Astrocyte of the spinal cord (primary cell): Measurements from ENCODE around the gene TBC1D32.
A peak's percentile ranks its signal among the peaks of the same experiment; 100 is the strongest.
"Not testable (repeated sequence)": the region's sequence is repeated elsewhere in the genome, so short reads cannot be mapped to it uniquely, and the experiment has no call there.

Experiments used
- DNase-seq: peaks from one replicate; pipeline ENCODE4 v3.0.0; 2011; ENCODE audit warnings: low read depth, low spot score
- H3K4me3 ChIP-seq: 2 replicates; pipeline ENCODE4 v1.5.1; 2011; ENCODE audit warnings: low read depth, mild to moderate bottlenecking, low read length, moderate library complexity
- CTCF ChIP-seq: IDR thresholded peaks from 2 replicates; pipeline ENCODE4 v1.5.1; 2012; ENCODE audit warnings: low read depth, mild to moderate bottlenecking, low read length, inconsistent platforms
- in situ Hi-C: cut with HindIII; loops from 2 replicates; pipeline ENCODE4 v1.10.0; 2017; ENCODE audit warnings: low sequenced_read_pairs

The TBC1D32 gene

DNA sequence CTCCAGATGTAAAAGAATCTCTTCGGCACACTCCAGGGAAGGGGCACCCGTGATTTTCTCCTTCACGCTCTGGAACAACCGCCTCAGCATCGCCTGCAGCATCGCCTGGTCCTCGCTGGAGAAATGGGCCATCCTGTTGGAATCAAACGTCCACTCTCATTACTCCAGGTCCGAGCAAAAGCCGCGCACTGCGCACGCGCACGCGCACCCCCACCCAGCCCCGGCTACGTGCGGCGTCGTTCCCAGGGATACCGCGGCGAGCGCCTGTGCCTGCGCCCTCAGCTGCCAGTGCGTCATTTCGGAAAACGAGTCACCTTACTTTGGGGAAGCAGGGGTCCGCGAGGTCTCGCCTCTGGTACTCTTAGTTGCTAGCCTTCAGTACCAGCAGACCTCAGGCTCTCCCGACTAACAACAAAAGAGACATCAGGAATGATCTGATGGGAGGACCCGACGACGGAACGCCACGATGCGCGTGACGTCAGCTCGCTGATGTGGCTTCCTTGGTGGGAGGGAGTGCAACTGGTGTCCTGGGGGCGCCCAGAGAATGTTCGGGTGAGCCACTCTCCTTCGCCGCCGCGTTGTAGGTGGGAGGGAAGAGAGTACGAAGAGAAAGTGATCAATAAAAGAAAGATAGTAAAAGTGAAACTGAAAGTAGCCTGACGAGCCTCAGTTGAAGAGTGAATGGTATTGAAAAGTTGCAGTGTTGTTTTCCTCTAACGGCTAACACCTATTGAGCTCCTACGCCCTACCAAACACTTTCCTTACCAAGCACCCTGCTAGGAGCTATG, at the start of gene TBC1D32:
Gene TBC1D32 (minus strand): TSS at position 182 of the 788 bp plus-strand sequence. CDS start 50 bp downstream, at position 132.
- DNase-seq, result peak; percentile 93
- H3K4me3 ChIP-seq, result peak within 1 kb of the TSS; percentile 81
- no peak for TF ChIP-seq CTCF
- in situ Hi-C loops, result no loop called here

DNA sequence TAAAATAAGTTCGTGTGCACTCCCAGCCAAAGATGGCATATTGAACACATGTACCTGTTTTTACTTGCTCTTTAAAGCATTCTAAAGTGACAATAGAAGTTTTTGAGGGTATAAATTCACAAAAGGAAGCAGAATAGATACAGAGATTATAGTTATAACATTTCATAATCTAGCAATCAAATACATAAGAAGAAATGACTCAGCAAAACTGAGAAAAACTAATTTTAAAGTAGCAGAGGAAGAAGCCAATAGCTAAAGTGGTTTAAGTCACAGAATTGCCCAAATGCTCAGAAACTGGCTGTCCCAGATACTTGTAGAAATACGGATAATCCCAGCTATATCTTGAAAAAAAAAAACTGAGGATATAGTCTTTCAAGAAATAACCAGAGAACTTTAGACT, 49.2 kb upstream of the TBC1D32 start:
- TF ChIP-seq CTCF, result no peak
- in situ Hi-C loops, result no loop called here
- H3K4me3 ChIP-seq, result no peak overlapping the region
- no peak for DNase-seq

DNA sequence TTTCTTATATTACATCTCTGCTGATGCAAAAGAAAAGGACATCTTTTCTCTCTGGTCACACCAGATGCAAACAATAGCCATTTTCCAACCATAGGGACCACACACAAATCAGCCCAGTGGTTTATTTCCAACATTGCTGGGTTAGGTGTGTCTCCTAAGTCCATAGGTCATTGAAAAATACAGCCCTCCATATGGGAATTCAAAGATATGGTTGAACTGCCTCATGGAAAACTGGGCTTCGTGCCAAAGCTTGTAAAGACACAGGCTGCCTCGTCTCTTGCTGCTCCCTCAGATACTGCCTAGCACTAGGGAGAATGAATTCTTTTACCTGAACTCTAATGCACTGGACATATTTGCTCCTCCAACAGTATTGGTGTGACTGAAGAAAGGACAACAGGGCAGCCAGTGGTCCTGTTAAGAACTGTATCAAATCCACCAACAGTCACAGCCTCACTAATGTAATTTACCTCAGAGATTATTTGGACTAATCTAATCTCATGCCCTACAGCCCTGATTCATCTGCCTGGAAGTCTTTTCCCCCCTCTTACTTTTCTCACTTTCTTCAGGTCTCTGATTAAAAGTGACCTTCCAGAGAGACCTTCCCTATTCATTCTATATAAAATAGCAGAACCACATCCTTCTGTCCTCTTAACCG, 48.3 kb upstream of the TBC1D32 start:
- no peak for DNase-seq
- in situ Hi-C loops, result no loop called here
- no peak overlapping the region for H3K4me3 ChIP-seq
- no peak for TF ChIP-seq CTCF

- no peak for TF ChIP-seq CTCF
- no peak for DNase-seq
- no peak overlapping the region for H3K4me3 ChIP-seq
- in situ Hi-C loops, result no loop called here
Measured at GRCh38 chr6:121376411-121376810, 42.1 kb upstream of the TBC1D32 start.

DNA sequence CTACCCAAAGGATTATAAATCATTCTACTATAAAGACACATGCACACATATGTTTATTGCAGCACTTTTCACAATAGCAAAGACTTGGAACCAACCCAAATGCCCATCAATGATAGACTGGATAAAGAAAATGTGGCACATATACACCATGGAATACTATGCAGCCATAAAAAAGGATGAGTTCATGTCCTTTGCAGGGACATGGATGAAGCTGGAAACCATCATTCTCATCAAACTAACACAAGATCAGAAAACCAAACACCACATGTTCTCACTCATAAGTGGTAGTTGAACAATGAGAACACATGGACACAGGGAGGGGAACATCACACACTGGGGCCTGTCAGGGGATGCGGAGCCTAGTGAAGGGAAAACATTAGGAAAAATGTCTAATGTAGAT, 39.9 kb upstream of the TBC1D32 start:
- in situ Hi-C loops, result not testable (repeated sequence)

GRCh38 chr6:121365536-121366521, 31.5 kb upstream of the TBC1D32 start:
- no peak for DNase-seq
- no peak overlapping the region for H3K4me3 ChIP-seq
- in situ Hi-C loops, result no loop called here
- TF ChIP-seq CTCF, result no peak

More for the DNA sequence above, 39.9 kb upstream of the TBC1D32 start:
- DNase-seq, H3K4me3 ChIP-seq: not testable (repeated sequence)
